ENCODE measurements around the gene ATL3.
"Not testable (repeated sequence)": the region's sequence is repeated elsewhere in the genome, so short reads cannot be mapped to it uniquely, and the experiment has no call there.

The ATL3 gene

GRCh38 chr11:63619967-63620366 is 51.2 kb downstream of the ATL3 start:
- no peaks in the 10 kb centered on the region for H3K9me3 Mint-ChIP-seq
- no peak for ATAC-seq (ENCODE audit: low read depth)
- peaks cover 9% of the 10 kb centered on the region for H3K4me1 Mint-ChIP-seq

DNA sequence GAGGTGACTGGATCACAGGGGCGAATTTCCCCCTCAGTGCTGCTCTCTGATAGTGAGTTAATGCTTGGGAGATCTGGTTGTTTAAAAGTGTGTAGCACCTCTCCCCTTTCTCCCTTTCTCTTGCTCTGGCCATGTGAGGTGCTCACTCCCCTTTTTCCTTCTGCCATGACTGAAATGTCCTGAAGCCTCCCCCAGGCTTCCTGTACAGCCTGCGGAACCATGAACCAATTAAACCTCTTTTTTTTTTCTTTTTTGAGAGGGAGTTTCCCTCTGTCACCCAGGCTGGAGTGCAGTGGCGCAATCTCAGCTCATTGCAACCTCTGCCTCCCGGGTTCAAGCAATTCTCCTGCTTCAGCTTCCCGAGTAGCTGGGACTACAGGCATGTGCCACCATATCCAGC is 53.5 kb downstream of the ATL3 start:
- not testable (repeated sequence) for H3K9me3 Mint-ChIP-seq; H3K27me3 Mint-ChIP-seq; ATAC-seq (ENCODE audit: low read depth); H3K36me3 Mint-ChIP-seq; DNase-seq (ENCODE audit: low spot score in 2 of 2); H3K27ac Mint-ChIP-seq; H3K4me3 Mint-ChIP-seq
- H3K4me1 Mint-ChIP-seq = peaks cover 13% of the 10 kb centered on the region

More at GRCh38 chr11:63619967-63620366, 51.2 kb downstream of the ATL3 start:
- no peaks in the 10 kb centered on the region for H3K36me3 Mint-ChIP-seq
- H3K27ac Mint-ChIP-seq = no peak overlapping the region
- no peak for DNase-seq (ENCODE audit: low spot score in 2 of 2)
- H3K27me3 Mint-ChIP-seq = peaks cover 11% of the 10 kb centered on the region
- no peak overlapping the region for H3K4me3 Mint-ChIP-seq

DNA sequence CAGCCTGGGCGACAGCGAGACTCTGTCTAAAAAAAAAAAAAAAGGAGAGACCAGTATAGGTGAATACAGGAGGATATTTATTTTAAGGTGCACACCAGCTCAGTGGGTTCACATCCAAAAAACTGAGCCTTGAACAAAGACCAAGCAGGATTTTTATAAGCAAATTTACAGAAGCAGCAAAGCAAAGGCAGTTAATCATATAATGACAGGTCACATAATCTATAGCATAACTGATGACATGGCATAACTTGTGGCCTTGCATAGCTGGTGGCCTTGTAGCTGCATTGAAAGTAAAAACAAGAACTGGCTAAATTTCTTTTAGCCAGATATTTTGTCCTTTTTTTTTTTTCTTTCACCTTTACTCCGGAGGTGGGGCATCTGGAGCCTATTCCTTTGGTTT is 54.2 kb downstream of the ATL3 start:
- no peak overlapping the region for H3K4me3 Mint-ChIP-seq
- ATAC-seq (ENCODE audit: low read depth) = no peak
- H3K27ac Mint-ChIP-seq = no peak overlapping the region
- peaks cover 12% of the 10 kb centered on the region for H3K4me1 Mint-ChIP-seq
- DNase-seq (ENCODE audit: low spot score in 2 of 2) = no peak
- H3K36me3 Mint-ChIP-seq = no peaks in the 10 kb centered on the region
- peaks cover 3% of the 10 kb centered on the region for H3K27me3 Mint-ChIP-seq
- H3K9me3 Mint-ChIP-seq = no peaks in the 10 kb centered on the region

- Mint-ChIP-seq H3K4me3 (peak within 1 kb of the TSS; percentile 86), H3K4me1 (peaks cover 14% of the 10 kb centered on the region), H3K36me3 (no peaks in the 10 kb centered on the region), H3K27me3 (no peaks in the 10 kb centered on the region), H3K9me3 (no peaks in the 10 kb centered on the region), H3K27ac (peak within 1 kb of the TSS; percentile 86)
- peak; percentile 31 to 44 for DNase-seq (ENCODE audit: low spot score in 2 of 2)
- peak; percentile 55 for ATAC-seq (ENCODE audit: low read depth)
Observed at GRCh38 chr11:63614136-63614671, 57.0 kb downstream of the ATL3 start, which contains the start of gene PLAAT3. Gene PLAAT3, minus strand, starts transcription at chr11:63614433. Its CDS starts 419 bp downstream, at chr11:63614014.

GRCh38 chr11:63613517-63614135 is 57.5 kb downstream of the ATL3 start:
- Mint-ChIP-seq H3K4me3 (peak overlapping the region; percentile 86), H3K27ac (peak overlapping the region; percentile 86), H3K27me3 (no peaks in the 10 kb centered on the region), H3K36me3 (no peaks in the 10 kb centered on the region), H3K4me1 (peaks cover 14% of the 10 kb centered on the region), H3K9me3 (no peaks in the 10 kb centered on the region)
- ATAC-seq (ENCODE audit: low read depth) = peak; percentile 76
- peak; percentile 29 to 31 for DNase-seq (ENCODE audit: low spot score in 2 of 2)

GRCh38 chr11:63612181-63612580 is 59.0 kb downstream of the ATL3 start:
- Mint-ChIP-seq H3K4me3 (no peak overlapping the region), H3K27me3 (peaks cover 2% of the 10 kb centered on the region), H3K36me3 (no peaks in the 10 kb centered on the region), H3K9me3 (no peaks in the 10 kb centered on the region), H3K4me1 (peaks cover 14% of the 10 kb centered on the region), H3K27ac (no peak overlapping the region)
- no peak for ATAC-seq (ENCODE audit: low read depth)
- DNase-seq (ENCODE audit: low spot score in 2 of 2) = no peak

DNA sequence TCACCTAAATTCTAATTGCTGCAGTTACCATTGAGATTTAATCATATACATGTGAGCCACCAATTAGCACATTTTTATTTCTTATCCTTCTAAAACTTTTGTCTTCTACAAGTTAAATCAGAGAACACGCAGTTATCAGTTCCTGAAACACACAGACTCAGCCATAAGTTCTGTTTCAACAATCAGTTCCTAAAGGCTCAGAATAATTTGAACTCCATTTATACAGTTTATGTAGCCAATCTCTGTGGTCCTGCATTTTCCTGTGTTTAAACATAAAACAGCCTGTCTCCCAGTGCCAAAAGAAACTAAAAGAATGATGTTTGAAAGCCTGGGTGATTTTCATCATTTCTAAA is 59.8 kb downstream of the ATL3 start:
- Mint-ChIP-seq H3K27ac (no peak overlapping the region), H3K4me1 (peaks cover 14% of the 10 kb centered on the region), H3K4me3 (no peak overlapping the region), H3K36me3 (no peaks in the 10 kb centered on the region), H3K27me3 (peaks cover 3% of the 10 kb centered on the region), H3K9me3 (no peaks in the 10 kb centered on the region)
- DNase-seq (ENCODE audit: low spot score in 2 of 2) (no peak), ATAC-seq (ENCODE audit: low read depth) (no peak)

GRCh38 chr11:63610604-63611394 is 60.4 kb downstream of the ATL3 start:
- no peaks in the 10 kb centered on the region for H3K36me3 Mint-ChIP-seq
- ATAC-seq (ENCODE audit: low read depth) (no peak), DNase-seq (ENCODE audit: low spot score in 2 of 2) (no peak)
- H3K4me3 Mint-ChIP-seq = no peak overlapping the region
- H3K27me3 Mint-ChIP-seq = peaks cover 3% of the 10 kb centered on the region
- H3K4me1 Mint-ChIP-seq = peaks cover 14% of the 10 kb centered on the region
- H3K27ac Mint-ChIP-seq = no peak overlapping the region
- H3K9me3 Mint-ChIP-seq = no peaks in the 10 kb centered on the region

DNA sequence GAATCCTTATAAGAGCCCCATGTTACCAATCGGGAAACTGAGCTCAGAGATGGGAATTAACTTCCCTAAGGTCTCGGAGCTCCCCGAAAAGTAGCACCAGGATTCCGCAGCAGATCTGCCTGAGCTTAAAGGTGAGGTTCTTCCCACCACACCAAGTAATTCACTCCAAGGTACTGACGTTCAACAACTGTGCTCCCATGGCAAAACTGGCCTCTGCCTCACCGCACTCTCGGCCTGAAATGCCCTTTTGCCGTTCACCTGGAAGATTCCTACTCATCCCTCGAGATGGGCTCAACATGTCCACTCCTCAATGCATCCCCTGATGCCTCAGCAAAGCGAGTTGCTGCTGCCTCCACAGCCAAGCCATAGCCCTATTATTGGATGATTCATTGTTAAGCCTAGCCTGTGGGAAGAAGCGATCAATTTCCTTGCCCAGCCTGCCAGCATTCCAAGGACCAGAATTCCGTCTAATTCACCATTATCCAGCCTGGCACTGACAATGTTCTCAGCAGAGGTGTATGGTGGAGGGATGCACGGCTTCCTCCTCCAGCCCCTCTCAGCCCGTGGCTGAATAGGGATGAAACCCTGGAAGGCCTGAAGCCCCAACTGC is 61.1 kb downstream of the ATL3 start:
- H3K27ac Mint-ChIP-seq = no peak overlapping the region
- H3K4me1 Mint-ChIP-seq = peaks cover 14% of the 10 kb centered on the region
- DNase-seq (ENCODE audit: low spot score in 2 of 2) (no peak), ATAC-seq (ENCODE audit: low read depth) (no peak)
- H3K36me3 Mint-ChIP-seq = no peaks in the 10 kb centered on the region
- H3K9me3 Mint-ChIP-seq = no peaks in the 10 kb centered on the region
- H3K27me3 Mint-ChIP-seq = peaks cover 3% of the 10 kb centered on the region
- no peak overlapping the region for H3K4me3 Mint-ChIP-seq

GRCh38 chr11:63609536-63609935 is 61.6 kb downstream of the ATL3 start:
- H3K9me3 Mint-ChIP-seq = no peaks in the 10 kb centered on the region
- ATAC-seq (ENCODE audit: low read depth) (no peak), DNase-seq (ENCODE audit: low spot score in 2 of 2) (no peak)
- no peak overlapping the region for H3K27ac Mint-ChIP-seq
- H3K27me3 Mint-ChIP-seq = peaks cover 3% of the 10 kb centered on the region
- peaks cover 13% of the 10 kb centered on the region for H3K4me1 Mint-ChIP-seq
- no peaks in the 10 kb centered on the region for H3K36me3 Mint-ChIP-seq
- H3K4me3 Mint-ChIP-seq = no peak overlapping the region

GRCh38 chr11:63608353-63609345 is 62.5 kb downstream of the ATL3 start:
- peaks cover 3% of the 10 kb centered on the region for H3K27me3 Mint-ChIP-seq
- no peaks in the 10 kb centered on the region for H3K9me3 Mint-ChIP-seq
- DNase-seq (ENCODE audit: low spot score in 2 of 2) (no peak), ATAC-seq (ENCODE audit: low read depth) (no peak)
- peaks cover 9% of the 10 kb centered on the region for H3K4me1 Mint-ChIP-seq
- H3K36me3 Mint-ChIP-seq = no peaks in the 10 kb centered on the region
- no peak overlapping the region for H3K4me3 Mint-ChIP-seq
- H3K27ac Mint-ChIP-seq = no peak overlapping the region

DNA sequence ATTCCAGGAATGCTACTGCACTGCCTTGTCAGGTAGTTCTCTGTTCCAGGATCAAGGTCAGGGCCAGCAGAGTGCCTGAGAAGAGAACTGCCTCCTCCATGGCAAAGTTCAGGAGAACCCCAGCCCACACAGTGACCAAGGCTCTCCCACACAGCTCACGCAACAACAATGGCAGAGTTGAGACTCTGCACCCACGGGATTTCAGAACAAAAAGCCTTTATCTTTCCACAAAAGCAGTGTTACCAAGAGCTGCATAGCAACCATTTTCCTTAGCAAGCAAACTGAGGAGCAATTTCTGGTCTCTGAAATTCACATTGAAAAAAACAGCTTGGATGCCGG is 68.0 kb downstream of the ATL3 start:
- Mint-ChIP-seq H3K27me3 (peaks cover 3% of the 10 kb centered on the region), H3K9me3 (no peaks in the 10 kb centered on the region), H3K4me1 (no peaks in the 10 kb centered on the region), H3K36me3 (no peaks in the 10 kb centered on the region), H3K4me3 (no peak overlapping the region), H3K27ac (no peak overlapping the region)
- no peak for DNase-seq (ENCODE audit: low spot score in 2 of 2)
- no peak for ATAC-seq (ENCODE audit: low read depth)

GRCh38 chr11:63602290-63603179 is 68.6 kb downstream of the ATL3 start:
- H3K4me1 Mint-ChIP-seq; H3K4me3 Mint-ChIP-seq; H3K36me3 Mint-ChIP-seq; H3K27ac Mint-ChIP-seq; H3K27me3 Mint-ChIP-seq; DNase-seq (ENCODE audit: low spot score in 2 of 2); ATAC-seq (ENCODE audit: low read depth); H3K9me3 Mint-ChIP-seq: not testable (repeated sequence)
